HL-60 (cell line): Measurements from ENCODE around the gene NCAPG2.
A peak's percentile ranks its signal among the peaks of the same experiment; 100 is the strongest.

Experiments
- DNase-seq, 2 experiments: peaks; one replicate each; pipeline ENCODE4 v3.0.0-alpha.2; 2010 to 2020; ENCODE audit warnings: low read depth in 1 of 2, low spot score in 1 of 2
- H3K27ac ChIP-seq: fragments of 250-450 bp; sonication (Bioruptor Pico); replicated peaks from 2 replicates; pipeline ENCODE4 v1.5.1; 2020; ENCODE audit warnings: mild to moderate bottlenecking, moderate library complexity
- H3K27me3 ChIP-seq: fragments of 250-450 bp; sonication (Bioruptor Pico); 2 replicates; pipeline ENCODE4 v1.5.1; 2021; ENCODE audit warnings: mild to moderate bottlenecking, moderate library complexity; ENCODE audit not compliant: insufficient read depth, poor library complexity, severe bottlenecking
- H3K4me3 ChIP-seq: replicated peaks from 2 replicates; pipeline ENCODE4 v1.5.1; 2011; ENCODE audit warnings: mild to moderate bottlenecking, control low read depth, low read length; ENCODE audit not compliant: insufficient read depth
- CTCF ChIP-seq: IDR thresholded peaks from one replicate; pipeline ENCODE4 v1.5.1; 2011; ENCODE audit warnings: low read length, control low read depth, inconsistent platforms; ENCODE audit not compliant: insufficient read depth
- GABPA ChIP-seq: IDR thresholded peaks from 2 replicates; pipeline ENCODE4 v1.6.1; 2012; ENCODE audit warnings: low read depth
- POLR2AphosphoS5 ChIP-seq: IDR thresholded peaks from 2 replicates; pipeline ENCODE4 v1.6.1; 2012; ENCODE audit warnings: low read depth
- REST ChIP-seq: IDR thresholded peaks from 2 replicates; pipeline ENCODE4 v1.6.1; 2012; ENCODE audit warnings: low read depth; ENCODE audit not compliant: insufficient replicate concordance
- SPI1 ChIP-seq: IDR thresholded peaks from 2 replicates; pipeline ENCODE4 v1.6.1; 2012; ENCODE audit warnings: low read depth, mild to moderate bottlenecking, borderline replicate concordance
- long read RNA-seq: library from polyadenylated mRNA; unstranded; transcript quantifications from one replicate; pipeline ENCODE4 v2.0.0, GENCODE V29; 2020

The NCAPG2 gene
- long read RNA-seq, transcript NCAPG2-201 (28 exons, 3,930 nt): major isoform, 192 of 313 reads
- long read RNA-seq, partial matches to known transcripts: 26 of 313 reads
- long read RNA-seq, other reads (novel, unspliced or antisense): 92 of 313 reads

GRCh38 chr7:158704524-158705233 lies at the start of gene NCAPG2:
NCAPG2 (minus strand) TSS chr7:158704804; CDS start chr7:158701899, 2,905 bp downstream.
- H3K27me3 ChIP-seq: no peaks in the 10 kb centered on the region
- TF ChIP-seq GABPA (no peak), SPI1 (peak; percentile 42; the same call in 1 of the 2 replicates), POLR2AphosphoS5 (peak; percentile 66; the same call in 1 of the 2 replicates)
- peak within 1 kb of the TSS; percentile 98 for H3K4me3 ChIP-seq
- H3K27ac ChIP-seq: peak within 1 kb of the TSS; percentile 95
- DNase-seq: peak; percentile 98

GRCh38 chr7:158753900-158754299 lies 49.3 kb upstream of the NCAPG2 start:
- no peaks in the 10 kb centered on the region for H3K27me3 ChIP-seq
- no peak overlapping the region for H3K27ac ChIP-seq
- DNase-seq: no peak
- no peak overlapping the region for H3K4me3 ChIP-seq
- TF ChIP-seq REST: no peak

GRCh38 chr7:158751751-158752150 lies 47.1 kb upstream of the NCAPG2 start:
- DNase-seq: no peak
- Histone ChIP-seq H3K4me3 (no peak overlapping the region), H3K27me3 (no peaks in the 10 kb centered on the region), H3K27ac (no peak overlapping the region)
- TF ChIP-seq CTCF (no peak), POLR2AphosphoS5 (no peak), REST (no peak), GABPA (no peak), SPI1 (no peak)

GRCh38 chr7:158751199-158751598 lies 46.6 kb upstream of the NCAPG2 start:
- no peak for DNase-seq
- H3K27me3 ChIP-seq: no peaks in the 10 kb centered on the region
- TF ChIP-seq POLR2AphosphoS5 (no peak), REST (no peak), CTCF (no peak), SPI1 (no peak), GABPA (no peak)
- H3K27ac ChIP-seq: no peak overlapping the region
- no peak overlapping the region for H3K4me3 ChIP-seq
